HG02970 (cell line): ENCODE measurements around the gene ZSCAN9.

Source experiments
- ATAC-seq: cut with Tn5 transposase; IDR thresholded peaks from one replicate; pipeline ENCODE4 v1.9.1; 2021; ENCODE audit warnings: mild to moderate bottlenecking, moderate library complexity, moderate number of reproducible peaks; ENCODE audit not compliant: unreplicated experiment, low FRiP score

ZSCAN9 gene

GRCh38 chr6:28220257-28221133 is 4.6 kb upstream of the ZSCAN9 start:
- no peak for ATAC-seq

- no peak for ATAC-seq
Observed at GRCh38 chr6:28224131-28225055, 682 bp upstream of the ZSCAN9 start.

- no peak for ATAC-seq
Observed at GRCh38 chr6:28226460-28226859, 1.4 kb downstream of the ZSCAN9 start.

GRCh38 chr6:28232785-28233184 is 7.7 kb downstream of the ZSCAN9 start:
- ATAC-seq, result no peak

- ATAC-seq, result no peak
Observed at GRCh38 chr6:28235912-28236452, 10.9 kb downstream of the ZSCAN9 start.

GRCh38 chr6:28239636-28240035 is 14.6 kb downstream of the ZSCAN9 start:
- ATAC-seq, result no peak

GRCh38 chr6:28240471-28240870 is 15.4 kb downstream of the ZSCAN9 start:
- no peak for ATAC-seq

- no peak for ATAC-seq
Observed at GRCh38 chr6:28243946-28244345, 18.9 kb downstream of the ZSCAN9 start.

- no peak for ATAC-seq
Observed at GRCh38 chr6:28245206-28245941, 20.3 kb downstream of the ZSCAN9 start.

GRCh38 chr6:28248916-28249315 is 23.8 kb downstream of the ZSCAN9 start:
- ATAC-seq, result no peak

GRCh38 chr6:28250747-28251146 is 25.7 kb downstream of the ZSCAN9 start:
- ATAC-seq, result no peak

- ATAC-seq, result no peak
Observed at GRCh38 chr6:28251661-28252008, 26.6 kb downstream of the ZSCAN9 start.

- ATAC-seq, result no peak
Observed at GRCh38 chr6:28252009-28252975, 27.2 kb downstream of the ZSCAN9 start, which contains the start of gene ZKSCAN4. TSS of gene ZKSCAN4 (minus strand) at chr6:28252269. CDS start at chr6:28251980, 289 bp downstream.

- ATAC-seq, result no peak
Observed at GRCh38 chr6:28254121-28254519, 29.0 kb downstream of the ZSCAN9 start.

- no peak for ATAC-seq
Observed at GRCh38 chr6:28257042-28257441, 32.0 kb downstream of the ZSCAN9 start.

GRCh38 chr6:28258877-28259777 is 34.1 kb downstream of the ZSCAN9 start, which contains the start of gene NKAPL:
TSS of gene NKAPL (plus strand) at chr6:28259297. CDS start at chr6:28259372, 75 bp downstream.
- ATAC-seq, result no peak

- no peak for ATAC-seq
Observed at GRCh38 chr6:28263922-28264321, 38.8 kb downstream of the ZSCAN9 start.

- ATAC-seq, result no peak
Observed at GRCh38 chr6:28264834-28265401, 39.8 kb downstream of the ZSCAN9 start.
